GM18508 (cell line): ENCODE results near the gene CBX5.
"Not testable (repeated sequence)": the region's sequence is repeated elsewhere in the genome, so short reads cannot be mapped to it uniquely, and the experiment has no call there.

Source experiments
- ATAC-seq: cut with Tn5 transposase; IDR thresholded peaks from one replicate; pipeline ENCODE4 v1.9.1; 2021; ENCODE audit warnings: moderate number of reproducible peaks; ENCODE audit not compliant: insufficient read depth, unreplicated experiment

Gene CBX5

GRCh38 chr12:54204316-54204715 lies 75.6 kb downstream of the CBX5 start:
- no peak for ATAC-seq

- no peak for ATAC-seq
Observed at GRCh38 chr12:54201001-54201794, 78.7 kb downstream of the CBX5 start.

GRCh38 chr12:54200412-54200811 lies 79.5 kb downstream of the CBX5 start:
- ATAC-seq, result no peak

- no peak for ATAC-seq
Observed at GRCh38 chr12:54199917-54200316, 80.0 kb downstream of the CBX5 start.

GRCh38 chr12:54199034-54199433 lies 80.9 kb downstream of the CBX5 start:
- no peak for ATAC-seq

- ATAC-seq, result no peak
Observed at GRCh38 chr12:54197431-54197909, 82.5 kb downstream of the CBX5 start.

- ATAC-seq, result no peak
Observed at GRCh38 chr12:54197010-54197409, 82.9 kb downstream of the CBX5 start.

GRCh38 chr12:54196396-54196795 lies 83.5 kb downstream of the CBX5 start:
- ATAC-seq, result no peak

GRCh38 chr12:54195737-54196347 lies 84.1 kb downstream of the CBX5 start:
- ATAC-seq, result no peak

- no peak for ATAC-seq
Observed at GRCh38 chr12:54195080-54195736, 84.7 kb downstream of the CBX5 start.

GRCh38 chr12:54194611-54195010 lies 85.3 kb downstream of the CBX5 start:
- not testable (repeated sequence) for ATAC-seq

GRCh38 chr12:54193434-54193833 lies 86.5 kb downstream of the CBX5 start:
- ATAC-seq, result no peak

- ATAC-seq, result no peak
Observed at GRCh38 chr12:54191550-54192022, 88.3 kb downstream of the CBX5 start.

GRCh38 chr12:54191126-54191525 lies 88.8 kb downstream of the CBX5 start:
- ATAC-seq, result no peak

GRCh38 chr12:54189198-54189539 lies 90.8 kb downstream of the CBX5 start:
- peak; percentile 6 for ATAC-seq

- ATAC-seq, result no peak
Observed at GRCh38 chr12:54187075-54187474, 92.8 kb downstream of the CBX5 start.

- no peak for ATAC-seq
Observed at GRCh38 chr12:54185919-54186318, 94.0 kb downstream of the CBX5 start.

GRCh38 chr12:54185297-54185696 lies 94.6 kb downstream of the CBX5 start:
- ATAC-seq, result not testable (repeated sequence)

GRCh38 chr12:54184024-54184805 lies 95.7 kb downstream of the CBX5 start:
- no peak for ATAC-seq

- ATAC-seq, result no peak
Observed at GRCh38 chr12:54182981-54183380, 96.9 kb downstream of the CBX5 start.
